ENCODE measurements around the gene NCAPH2. TPM values are rescaled to one million over a fixed set of nuclear protein-coding genes. Genes with fewer than 3 reads are reported as not detected.

NCAPH2 gene
- total RNA-seq, 1 donor from 2014 or later, result 40.9 TPM

DNA sequence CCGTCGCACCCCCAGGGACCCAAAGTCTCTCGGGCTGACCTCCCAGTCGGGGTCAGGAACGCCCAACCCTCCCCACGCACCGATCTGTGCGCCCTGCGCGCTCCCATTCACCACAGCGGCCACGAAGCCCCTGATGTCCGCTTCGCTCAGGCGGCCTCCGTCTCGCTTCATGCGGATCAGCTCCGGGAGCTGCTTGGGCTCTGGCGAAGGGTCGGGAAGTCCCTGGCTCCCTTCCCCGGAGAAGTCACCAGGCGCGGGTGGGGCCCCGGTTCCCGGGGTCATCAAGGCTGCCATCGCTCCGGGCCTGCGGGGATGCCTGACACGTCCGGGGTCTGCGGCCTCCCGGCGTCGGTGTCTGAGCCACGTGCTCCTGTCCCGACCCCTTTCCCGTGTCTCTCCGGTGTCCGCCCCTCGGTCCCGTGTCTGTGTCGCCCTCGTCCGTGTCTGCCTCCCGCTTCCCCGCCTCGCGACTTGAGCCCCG lies 21.4 kb downstream of the NCAPH2 start:
- Mint-ChIP-seq H3K27ac (ENCODE audit: unreplicated experiment) (no peak overlapping the region), H3K36me3 (ENCODE audit: low read depth, unreplicated experiment) (peaks cover 4% of the 10 kb centered on the region), H3K4me1 (ENCODE audit: unreplicated experiment) (peaks cover 13% of the 10 kb centered on the region), H3K9me3 (ENCODE audit: unreplicated experiment) (no peaks in the 10 kb centered on the region), H3K4me3 (ENCODE audit: unreplicated experiment) (no peak overlapping the region), H3K27me3 (ENCODE audit: unreplicated experiment) (peaks cover 32% of the 10 kb centered on the region)
- TF ChIP-seq, protein P1, sequence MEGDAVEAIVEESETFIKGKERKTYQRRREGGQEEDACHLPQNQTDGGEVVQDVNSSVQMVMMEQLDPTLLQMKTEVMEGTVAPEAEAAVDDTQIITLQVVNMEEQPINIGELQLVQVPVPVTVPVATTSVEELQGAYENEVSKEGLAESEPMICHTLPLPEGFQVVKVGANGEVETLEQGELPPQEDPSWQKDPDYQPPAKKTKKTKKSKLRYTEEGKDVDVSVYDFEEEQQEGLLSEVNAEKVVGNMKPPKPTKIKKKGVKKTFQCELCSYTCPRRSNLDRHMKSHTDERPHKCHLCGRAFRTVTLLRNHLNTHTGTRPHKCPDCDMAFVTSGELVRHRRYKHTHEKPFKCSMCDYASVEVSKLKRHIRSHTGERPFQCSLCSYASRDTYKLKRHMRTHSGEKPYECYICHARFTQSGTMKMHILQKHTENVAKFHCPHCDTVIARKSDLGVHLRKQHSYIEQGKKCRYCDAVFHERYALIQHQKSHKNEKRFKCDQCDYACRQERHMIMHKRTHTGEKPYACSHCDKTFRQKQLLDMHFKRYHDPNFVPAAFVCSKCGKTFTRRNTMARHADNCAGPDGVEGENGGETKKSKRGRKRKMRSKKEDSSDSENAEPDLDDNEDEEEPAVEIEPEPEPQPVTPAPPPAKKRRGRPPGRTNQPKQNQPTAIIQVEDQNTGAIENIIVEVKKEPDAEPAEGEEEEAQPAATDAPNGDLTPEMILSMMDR (IDR thresholded peaks at IDR 0.05; ENCODE audit: unreplicated experiment), result no peak
- no peak for DNase-seq (ENCODE audit: low spot score)

DNA sequence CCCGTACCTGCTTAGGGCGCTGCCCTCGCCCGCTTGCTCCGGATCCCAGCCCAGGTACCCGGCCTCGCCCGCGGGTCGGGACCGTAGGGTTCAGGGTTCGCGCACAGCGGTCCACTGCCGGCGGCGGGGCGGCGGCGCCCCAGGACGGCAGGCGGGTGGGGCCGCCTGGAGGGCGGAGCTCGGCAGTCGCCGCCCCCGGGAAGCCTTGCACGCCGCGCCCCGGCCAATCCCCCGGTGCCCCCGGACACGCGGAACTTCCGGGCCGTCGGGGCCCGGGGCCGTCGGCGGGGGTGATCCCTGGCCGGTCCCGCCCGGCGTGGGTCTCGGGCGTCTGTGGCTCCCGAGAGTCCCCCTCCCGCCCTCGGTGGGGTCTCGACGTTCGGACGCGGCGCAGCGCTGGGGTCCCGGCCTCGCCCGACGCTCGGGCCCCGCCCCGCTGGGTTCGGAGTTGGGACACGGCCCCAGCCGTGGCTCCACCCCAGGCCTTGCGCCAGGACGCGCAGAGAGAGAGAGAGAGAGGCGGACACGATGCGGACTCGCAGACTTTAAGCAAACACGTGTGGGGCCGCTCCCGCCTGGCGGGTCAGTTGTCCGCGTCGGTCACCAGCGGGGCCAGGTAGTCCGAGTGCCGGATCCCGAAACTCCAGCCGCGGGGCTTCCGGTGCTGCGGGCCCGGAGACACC lies 22.0 kb downstream of the NCAPH2 start, which contains the start of gene TYMP:
Gene TYMP, minus strand, starts transcription at position 116 of the 683 bp plus-strand sequence. CDS start 303 bp downstream, outside the sequence.
- Mint-ChIP-seq H3K4me3 (ENCODE audit: unreplicated experiment) (no peak within 1 kb of the TSS), H3K36me3 (ENCODE audit: low read depth, unreplicated experiment) (no peaks in the 10 kb centered on the region), H3K27ac (ENCODE audit: unreplicated experiment) (no peak within 1 kb of the TSS), H3K9me3 (ENCODE audit: unreplicated experiment) (no peaks in the 10 kb centered on the region), H3K27me3 (ENCODE audit: unreplicated experiment) (peaks cover 30% of the 10 kb centered on the region), H3K4me1 (ENCODE audit: unreplicated experiment) (peaks cover 8% of the 10 kb centered on the region)
- no peak for DNase-seq (ENCODE audit: low spot score)
- TF ChIP-seq, protein P1 (IDR thresholded peaks at IDR 0.05; ENCODE audit: unreplicated experiment), result no peak

DNA sequence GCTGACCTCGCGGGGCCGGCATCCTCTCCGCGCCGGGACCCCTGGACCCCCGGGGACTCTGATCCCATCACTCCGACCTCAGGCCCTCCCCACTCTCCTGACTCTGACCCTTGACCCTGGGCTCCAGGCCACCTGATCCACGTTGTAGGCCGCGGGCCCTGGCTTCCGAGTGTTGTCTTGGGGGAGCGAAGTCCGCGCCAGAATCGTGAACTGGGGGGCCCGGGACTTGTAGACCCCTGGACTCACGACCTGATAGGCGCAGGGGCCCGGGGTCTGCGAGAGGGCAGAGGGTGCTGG lies 22.5 kb downstream of the NCAPH2 start:
- H3K27ac Mint-ChIP-seq (ENCODE audit: unreplicated experiment), result no peak overlapping the region
- no peaks in the 10 kb centered on the region for H3K36me3 Mint-ChIP-seq (ENCODE audit: low read depth, unreplicated experiment)
- H3K4me1 Mint-ChIP-seq (ENCODE audit: unreplicated experiment), result peaks cover 8% of the 10 kb centered on the region
- peaks cover 30% of the 10 kb centered on the region for H3K27me3 Mint-ChIP-seq (ENCODE audit: unreplicated experiment)
- TF ChIP-seq, protein P1 (IDR thresholded peaks at IDR 0.05; ENCODE audit: unreplicated experiment), result no peak
- H3K4me3 Mint-ChIP-seq (ENCODE audit: unreplicated experiment), result no peak overlapping the region
- DNase-seq (ENCODE audit: low spot score), result no peak
- no peaks in the 10 kb centered on the region for H3K9me3 Mint-ChIP-seq (ENCODE audit: unreplicated experiment)

DNA sequence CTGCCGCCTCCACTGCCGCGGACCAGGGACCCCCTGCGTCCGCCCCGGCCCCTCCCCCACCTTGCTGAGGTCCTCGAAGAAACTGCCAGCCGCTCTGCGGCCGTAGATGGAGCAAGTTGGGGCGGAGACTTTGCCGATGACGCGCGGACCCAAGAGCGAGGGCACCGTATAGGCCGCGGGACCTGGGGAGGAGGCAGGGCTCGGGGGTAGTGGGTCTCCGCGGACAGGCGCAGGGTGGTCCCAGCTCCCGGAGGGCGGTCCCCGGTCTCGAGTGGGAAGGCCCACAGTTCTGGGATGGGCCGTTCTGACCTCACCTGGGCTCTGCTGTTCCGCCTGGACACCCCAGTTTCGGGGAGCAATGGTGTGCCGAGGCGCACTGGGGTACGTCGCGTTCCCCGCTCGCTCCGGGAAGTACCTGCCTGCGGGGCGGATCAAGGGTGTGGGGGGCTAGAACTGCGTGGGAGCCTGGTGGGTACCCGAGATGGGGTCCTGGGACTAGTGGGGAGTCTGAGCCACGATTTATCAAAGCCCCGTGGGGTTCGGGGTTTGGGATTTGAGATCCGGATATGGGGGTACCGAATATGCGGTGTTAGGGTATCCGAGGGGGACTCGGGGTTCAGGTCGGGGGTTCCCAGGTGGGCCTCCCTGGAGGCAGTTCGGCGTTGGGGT lies 23.0 kb downstream of the NCAPH2 start:
- DNase-seq (ENCODE audit: low spot score), result peak; percentile 67
- H3K36me3 Mint-ChIP-seq (ENCODE audit: low read depth, unreplicated experiment), result no peaks in the 10 kb centered on the region
- H3K4me1 Mint-ChIP-seq (ENCODE audit: unreplicated experiment), result peaks cover 8% of the 10 kb centered on the region
- peaks cover 30% of the 10 kb centered on the region for H3K27me3 Mint-ChIP-seq (ENCODE audit: unreplicated experiment)
- H3K27ac Mint-ChIP-seq (ENCODE audit: unreplicated experiment), result no peak overlapping the region
- TF ChIP-seq, protein P1 (IDR thresholded peaks at IDR 0.05; ENCODE audit: unreplicated experiment), result no peak
- peak overlapping the region; percentile 65 for H3K4me3 Mint-ChIP-seq (ENCODE audit: unreplicated experiment)
- H3K9me3 Mint-ChIP-seq (ENCODE audit: unreplicated experiment), result no peaks in the 10 kb centered on the region

DNA sequence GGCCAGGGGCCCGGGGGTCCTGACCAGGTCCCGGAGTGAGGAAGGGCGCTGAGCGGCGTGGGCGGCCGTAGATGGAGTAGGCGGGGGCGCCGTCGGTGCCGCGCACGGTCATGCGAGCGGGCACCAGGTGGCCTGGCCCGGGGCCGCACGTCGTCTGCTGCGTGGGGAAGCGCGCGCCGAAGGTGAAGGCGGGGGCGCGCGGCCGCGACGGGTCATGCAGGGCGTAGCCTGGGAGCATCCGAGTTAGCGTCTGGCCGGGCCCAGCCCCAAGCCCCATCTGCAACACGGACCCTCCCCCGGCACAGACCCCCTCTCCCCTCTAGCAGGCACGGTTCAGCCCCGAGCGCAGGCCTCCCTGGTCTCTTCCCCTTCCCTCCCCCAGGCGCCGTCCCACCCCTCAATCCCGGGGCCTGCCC lies 23.5 kb downstream of the NCAPH2 start:
- Mint-ChIP-seq H3K36me3 (ENCODE audit: low read depth, unreplicated experiment) (no peaks in the 10 kb centered on the region), H3K9me3 (ENCODE audit: unreplicated experiment) (no peaks in the 10 kb centered on the region), H3K27ac (ENCODE audit: unreplicated experiment) (no peak overlapping the region), H3K4me1 (ENCODE audit: unreplicated experiment) (peaks cover 8% of the 10 kb centered on the region), H3K4me3 (ENCODE audit: unreplicated experiment) (no peak overlapping the region), H3K27me3 (ENCODE audit: unreplicated experiment) (peaks cover 30% of the 10 kb centered on the region)
- TF ChIP-seq, protein P1 (IDR thresholded peaks at IDR 0.05; ENCODE audit: unreplicated experiment), result no peak
- DNase-seq (ENCODE audit: low spot score), result peak; percentile 40

Data from endothelial cell (in vitro differentiated cells).